NCI-H1092 (cell line): ENCODE data around the gene SLC40A1.

ENCODE experiments used
- DNase-seq: peaks from one replicate; lab custom pipeline; 2025; lab: John Stamatoyannopoulos, UW

The SLC40A1 gene

DNA sequence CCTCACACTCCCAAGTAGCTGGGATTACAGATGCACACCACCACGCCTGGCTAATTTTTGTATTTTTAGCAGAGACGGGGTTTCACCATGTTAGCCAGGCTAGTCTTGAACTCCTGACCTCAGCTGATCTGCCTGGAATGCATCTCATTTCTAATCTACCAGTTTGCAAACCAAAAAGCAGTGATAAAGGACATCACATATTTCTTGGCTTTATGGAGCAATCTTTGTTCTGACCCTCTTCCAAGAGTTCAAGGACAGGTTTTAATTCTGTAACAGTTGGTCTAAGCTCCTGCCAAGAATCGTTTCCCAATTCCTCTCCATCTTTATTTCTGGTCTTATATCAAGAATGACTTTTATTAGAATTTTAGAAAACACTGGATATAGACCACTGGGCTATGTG lies 67.7 kb downstream of the SLC40A1 start:
- no peak for DNase-seq

DNA sequence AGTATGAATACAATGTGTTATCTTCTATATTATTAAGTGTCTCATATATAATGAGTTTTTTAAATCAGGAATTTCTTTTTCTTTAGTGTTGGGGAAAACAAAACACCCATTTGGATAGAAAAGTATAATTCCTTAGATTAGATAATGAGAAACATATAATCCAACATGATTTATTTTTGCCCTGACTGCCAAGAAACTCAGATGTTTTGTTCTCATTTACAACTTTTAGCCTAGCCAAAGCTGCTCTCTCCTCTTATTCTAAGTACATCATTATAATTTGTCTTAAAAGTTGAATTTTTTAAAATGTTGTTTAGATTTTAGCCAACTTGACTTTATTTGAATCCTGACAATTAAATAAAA lies 68.6 kb downstream of the SLC40A1 start:
- DNase-seq = no peak

DNA sequence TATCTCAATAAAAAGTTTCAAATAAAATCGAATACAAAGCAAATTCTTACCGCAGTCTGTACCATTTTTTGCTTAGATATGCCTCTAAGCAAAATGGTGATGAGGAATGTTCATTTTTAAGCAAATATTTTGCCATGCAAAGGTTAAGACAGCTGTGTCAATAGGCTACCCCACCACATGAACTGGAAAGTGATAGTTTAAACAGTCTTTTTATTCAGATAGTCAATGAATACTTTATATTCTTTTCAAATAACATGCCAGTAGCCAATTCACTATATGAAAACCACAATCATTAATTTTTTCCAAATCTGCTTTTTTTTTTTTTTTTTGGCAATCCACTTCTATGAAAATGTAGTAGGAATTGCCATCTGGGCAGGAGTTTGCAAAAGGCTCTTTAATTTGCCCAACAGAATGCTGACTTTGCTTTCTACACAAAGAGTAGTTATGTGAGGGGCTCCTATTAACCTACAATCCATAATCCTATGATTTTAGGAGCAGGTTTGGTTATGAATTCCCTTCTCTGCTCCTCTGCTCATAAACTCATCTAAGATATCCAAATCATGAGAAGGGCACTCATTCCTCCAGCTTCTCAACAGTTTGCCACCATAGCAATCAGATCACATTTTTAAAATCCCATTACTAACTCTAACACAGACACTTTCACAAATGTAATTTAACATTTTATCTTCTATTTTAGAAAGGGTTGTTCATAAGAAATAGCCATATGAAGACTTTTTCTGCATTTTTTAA lies 69.2 kb downstream of the SLC40A1 start:
- no peak for DNase-seq
